Measurements from ENCODE around the gene PHACTR3.

- TF ChIP-seq YY1 (IDR thresholded peaks at IDR 0.05; ENCODE audit: extremely low read depth, insufficient replicate concordance, low read depth, low read length): no peak
- TF ChIP-seq MAX (IDR thresholded peaks at IDR 0.05): no peak
- no peak for TF ChIP-seq EZH2phosphoT487 (IDR thresholded peaks at IDR 0.05; ENCODE audit: borderline replicate concordance)
Observed at GRCh38 chr20:59574308-59574707, 30.0 kb upstream of the PHACTR3 start.

Data from HCT116 (cell line).